Measurements from ENCODE around the gene KCNE1.
"Not testable (repeated sequence)": the region's sequence is repeated elsewhere in the genome, so short reads cannot be mapped to it uniquely, and the experiment has no call there.

Gene KCNE1

GRCh38 chr21:34511787-34512455, at the start of gene KCNE1:
Gene KCNE1 (minus strand): TSS chr21:34512210. CDS start chr21:34449634, 62,576 bp downstream.
- no peak for FAIRE-seq

- no peak for FAIRE-seq
These were observed 49.8 kb upstream of the KCNE1 start for GRCh38 chr21:34561806-34562205.

GRCh38 chr21:34560609-34561008, 48.6 kb upstream of the KCNE1 start:
- FAIRE-seq = no peak

GRCh38 chr21:34560021-34560420, 48.0 kb upstream of the KCNE1 start:
- FAIRE-seq = no peak

- no peak for FAIRE-seq
These were observed 47.1 kb upstream of the KCNE1 start for GRCh38 chr21:34559089-34559631.

- FAIRE-seq = no peak
These were observed 46.2 kb upstream of the KCNE1 start for GRCh38 chr21:34558166-34558565.

- FAIRE-seq = no peak
These were observed 45.3 kb upstream of the KCNE1 start for GRCh38 chr21:34557261-34557660.

- FAIRE-seq = not testable (repeated sequence)
These were observed 42.7 kb upstream of the KCNE1 start for GRCh38 chr21:34554670-34555069.

GRCh38 chr21:34554227-34554626, 42.2 kb upstream of the KCNE1 start:
- FAIRE-seq = no peak

GRCh38 chr21:34553151-34553952, 41.3 kb upstream of the KCNE1 start:
- no peak for FAIRE-seq

GRCh38 chr21:34552360-34553098, 40.5 kb upstream of the KCNE1 start:
- no peak for FAIRE-seq

- FAIRE-seq = no peak
These were observed 38.3 kb upstream of the KCNE1 start for GRCh38 chr21:34550182-34550799.

GRCh38 chr21:34548781-34549376, 36.9 kb upstream of the KCNE1 start:
- FAIRE-seq = no peak

- FAIRE-seq = no peak
These were observed 34.5 kb upstream of the KCNE1 start for GRCh38 chr21:34546542-34546941.

GRCh38 chr21:34545079-34545884, 33.3 kb upstream of the KCNE1 start:
- no peak for FAIRE-seq

GRCh38 chr21:34544032-34544496, 32.1 kb upstream of the KCNE1 start:
- FAIRE-seq = no peak

GRCh38 chr21:34543017-34543416, 31.0 kb upstream of the KCNE1 start:
- no peak for FAIRE-seq

- no peak for FAIRE-seq
These were observed 28.2 kb upstream of the KCNE1 start for GRCh38 chr21:34540206-34540605.

- FAIRE-seq = no peak
These were observed 25.8 kb upstream of the KCNE1 start for GRCh38 chr21:34537838-34538237.

GRCh38 chr21:34536820-34537219, 24.8 kb upstream of the KCNE1 start:
- no peak for FAIRE-seq

- FAIRE-seq = no peak
These were observed 24.3 kb upstream of the KCNE1 start for GRCh38 chr21:34536311-34536710.
